Measurements from ENCODE around the gene ATP11A. TPM values are rescaled to one million over a fixed set of nuclear protein-coding genes. Genes with fewer than 3 reads are reported as not detected.

The ATP11A gene
- total RNA-seq, 1 experiment from 2014 or later, result 5.9 TPM

DNA sequence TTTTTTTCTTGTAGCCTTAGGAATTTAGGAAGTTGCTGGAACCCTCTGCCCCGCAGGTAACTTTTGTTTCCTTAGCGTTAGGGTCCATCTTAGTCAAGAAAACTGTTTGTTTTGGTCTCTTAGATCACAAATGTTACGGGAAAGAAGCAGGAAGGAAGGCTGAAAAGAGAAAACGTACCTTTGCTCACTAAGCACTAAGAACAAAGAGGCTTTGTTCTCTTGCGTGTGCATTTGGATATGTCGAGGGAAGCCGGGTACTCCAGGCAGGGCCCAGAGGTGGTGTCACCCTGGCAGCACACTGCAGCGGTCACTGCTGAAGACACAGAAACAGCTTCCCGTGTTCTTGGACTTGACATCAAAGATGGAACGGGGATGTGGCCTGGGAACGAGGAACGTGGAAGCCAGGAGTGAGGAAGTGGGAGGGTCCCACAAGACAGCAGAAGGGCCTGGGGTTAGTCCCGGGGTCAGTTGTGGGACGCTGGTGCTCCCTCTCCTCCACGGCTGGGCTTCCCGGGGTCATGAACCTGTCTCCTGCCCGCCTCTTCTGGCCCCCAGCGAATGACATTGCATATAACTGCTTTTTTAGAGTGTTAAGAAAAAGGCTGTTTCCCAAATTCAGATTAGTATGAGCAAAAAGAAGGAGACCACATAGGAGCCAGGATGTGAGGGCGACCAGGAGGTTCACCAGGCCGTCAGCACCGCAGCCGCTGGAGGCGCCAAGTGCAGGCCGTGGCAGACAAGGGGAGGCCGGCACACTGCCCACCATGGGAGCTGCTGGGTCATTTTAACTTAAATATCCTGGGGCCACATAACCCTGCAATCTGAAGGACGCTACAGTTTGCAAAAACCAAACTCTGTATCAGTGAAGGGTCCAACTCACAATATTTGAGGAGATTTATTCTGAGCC is 31.6 kb downstream of the ATP11A start:
- DNase-seq (ENCODE audit: extremely low read depth, low read depth), result no peak

DNA sequence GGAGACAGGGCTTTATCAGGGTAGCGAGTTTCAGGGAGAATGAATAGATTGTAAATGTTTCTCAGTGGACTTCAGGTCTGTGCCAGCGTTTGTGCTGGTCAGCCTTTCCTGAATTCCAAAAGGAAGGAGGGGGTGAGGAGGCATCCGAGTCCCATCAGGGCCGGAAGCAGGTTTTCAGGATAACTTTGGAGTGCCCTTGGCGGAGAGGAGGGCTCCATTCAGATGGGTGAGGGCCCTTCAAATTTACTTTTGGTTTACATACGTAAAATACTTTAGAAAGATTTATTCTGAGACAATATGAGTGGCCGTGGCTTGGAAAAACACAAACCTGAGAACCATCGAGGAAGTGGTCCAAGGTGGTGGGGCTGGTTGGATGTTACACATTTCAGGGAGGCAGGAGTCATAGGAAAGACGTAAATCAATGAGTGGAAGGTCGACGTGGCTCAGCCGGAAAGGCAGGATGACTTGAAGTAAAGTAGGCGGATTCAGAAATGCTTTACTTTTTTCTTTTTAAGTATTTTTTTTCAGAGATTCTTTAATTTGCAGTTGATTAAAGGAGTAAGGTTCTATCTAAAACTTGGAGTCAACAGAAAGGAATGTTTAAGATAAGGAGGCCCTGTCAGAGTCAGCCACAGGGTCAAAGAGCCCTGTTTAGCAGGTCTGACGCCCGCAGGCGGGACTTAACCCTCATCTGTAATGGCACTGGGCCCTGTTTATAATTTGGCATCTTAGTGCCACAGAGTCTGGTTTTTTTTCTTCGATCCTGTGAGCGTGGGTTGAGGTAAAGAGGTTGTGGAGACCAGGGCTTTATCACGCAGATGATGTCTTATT is 32.8 kb downstream of the ATP11A start:
- no peak for DNase-seq (ENCODE audit: extremely low read depth, low read depth)

GRCh38 chr13:112723771-112724170 is 33.9 kb downstream of the ATP11A start:
- DNase-seq (ENCODE audit: extremely low read depth, low read depth), result no peak

DNA sequence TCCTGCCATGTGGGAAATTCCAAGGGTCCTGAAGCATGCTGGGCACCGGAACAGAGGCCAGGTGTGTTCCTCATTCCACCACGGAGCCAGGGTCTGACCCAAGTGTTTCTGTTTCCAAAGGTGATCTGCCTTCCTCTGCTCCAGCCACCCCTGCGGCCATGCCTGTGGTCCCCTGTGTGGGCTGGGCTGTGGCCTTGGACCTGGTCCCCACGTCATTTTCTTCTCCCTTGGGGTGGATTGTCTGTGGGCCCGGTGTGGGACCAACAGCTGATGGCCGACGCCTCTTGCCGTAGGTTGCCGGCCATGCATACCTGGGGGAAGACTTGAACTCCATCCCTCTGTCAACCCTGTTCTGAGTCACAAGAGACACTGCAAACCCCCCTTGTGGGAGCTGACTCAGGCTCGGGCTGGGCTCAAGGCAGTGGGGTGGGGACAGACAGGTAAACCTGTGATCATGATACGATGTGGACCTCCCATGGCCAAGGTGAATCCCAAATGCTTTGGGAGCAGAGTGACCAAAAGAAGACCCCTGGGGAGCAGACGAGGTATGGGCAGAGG is 35.0 kb downstream of the ATP11A start:
- DNase-seq (ENCODE audit: extremely low read depth, low read depth), result no peak

DNA sequence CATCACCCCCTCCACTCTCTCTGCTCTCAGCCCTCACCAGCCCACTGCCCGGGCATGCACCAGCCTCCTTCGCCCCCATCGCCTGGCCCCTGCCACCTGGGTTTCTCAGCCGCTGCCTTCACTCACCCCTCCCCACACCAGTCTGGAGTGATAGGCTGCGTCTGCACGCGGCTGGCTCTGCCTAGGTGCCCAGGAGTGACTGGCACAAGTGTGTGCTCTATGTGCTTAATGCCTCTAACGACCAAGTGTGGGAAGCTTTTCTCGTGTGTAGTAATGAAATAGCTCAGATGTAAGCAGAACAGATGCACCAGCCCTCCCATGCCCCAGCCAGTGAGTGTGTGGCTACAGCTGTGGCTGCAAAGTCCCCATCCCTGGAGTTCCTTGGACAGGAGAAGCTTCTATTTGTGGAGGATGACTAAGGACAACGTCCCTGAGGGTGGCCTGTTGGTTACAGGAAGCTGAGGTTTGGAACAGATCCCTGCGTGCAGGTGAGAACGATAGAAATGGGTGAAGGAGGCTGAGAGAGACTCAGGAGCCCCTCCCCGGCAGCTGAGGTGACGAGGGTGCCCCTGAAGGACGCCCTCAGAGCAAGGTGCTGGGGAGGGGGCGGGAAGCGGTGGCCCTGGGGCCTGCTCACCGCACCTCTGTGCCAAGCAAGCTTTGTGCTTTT is 35.6 kb downstream of the ATP11A start:
- DNase-seq (ENCODE audit: extremely low read depth, low read depth), result no peak

DNA sequence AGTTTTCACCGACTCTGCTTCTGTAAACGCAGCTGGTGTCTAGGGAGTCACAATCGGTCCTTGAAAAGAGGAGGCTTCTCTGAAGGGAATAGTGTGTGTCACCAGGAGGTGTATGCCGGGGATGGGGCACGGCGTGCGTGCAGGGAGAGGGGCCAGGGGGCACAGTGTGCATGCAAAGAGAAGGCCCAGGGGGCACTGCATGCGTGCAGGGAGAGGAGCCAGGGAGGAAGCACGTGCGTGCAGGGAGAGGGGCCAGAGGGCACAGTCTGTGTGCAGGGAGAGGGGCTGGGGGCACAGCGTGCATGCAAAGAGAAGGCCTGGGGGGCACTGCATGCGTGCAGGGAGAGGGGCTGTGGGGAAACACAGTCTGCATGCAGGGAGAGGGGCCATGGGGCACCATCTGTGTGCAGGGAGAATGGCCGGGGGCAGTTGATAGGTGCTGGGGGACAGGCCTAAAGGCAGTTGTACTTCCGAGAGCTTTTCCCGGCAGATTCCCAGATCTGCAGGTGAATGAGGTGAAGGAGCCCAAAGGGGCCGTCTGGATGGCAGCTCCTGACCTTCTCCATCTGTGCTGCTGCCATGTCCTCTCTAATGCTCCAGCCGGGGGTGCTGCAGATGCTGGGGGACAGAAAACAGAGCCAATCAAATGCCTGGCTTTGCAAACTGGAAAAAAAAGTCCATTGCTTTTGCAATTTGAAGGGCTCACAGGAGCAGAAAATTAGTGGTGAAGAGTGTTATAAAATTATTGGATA is 36.4 kb downstream of the ATP11A start:
- no peak for DNase-seq (ENCODE audit: extremely low read depth, low read depth)

GRCh38 chr13:112727581-112727980 is 37.7 kb downstream of the ATP11A start:
- DNase-seq (ENCODE audit: extremely low read depth, low read depth), result no peak

DNA sequence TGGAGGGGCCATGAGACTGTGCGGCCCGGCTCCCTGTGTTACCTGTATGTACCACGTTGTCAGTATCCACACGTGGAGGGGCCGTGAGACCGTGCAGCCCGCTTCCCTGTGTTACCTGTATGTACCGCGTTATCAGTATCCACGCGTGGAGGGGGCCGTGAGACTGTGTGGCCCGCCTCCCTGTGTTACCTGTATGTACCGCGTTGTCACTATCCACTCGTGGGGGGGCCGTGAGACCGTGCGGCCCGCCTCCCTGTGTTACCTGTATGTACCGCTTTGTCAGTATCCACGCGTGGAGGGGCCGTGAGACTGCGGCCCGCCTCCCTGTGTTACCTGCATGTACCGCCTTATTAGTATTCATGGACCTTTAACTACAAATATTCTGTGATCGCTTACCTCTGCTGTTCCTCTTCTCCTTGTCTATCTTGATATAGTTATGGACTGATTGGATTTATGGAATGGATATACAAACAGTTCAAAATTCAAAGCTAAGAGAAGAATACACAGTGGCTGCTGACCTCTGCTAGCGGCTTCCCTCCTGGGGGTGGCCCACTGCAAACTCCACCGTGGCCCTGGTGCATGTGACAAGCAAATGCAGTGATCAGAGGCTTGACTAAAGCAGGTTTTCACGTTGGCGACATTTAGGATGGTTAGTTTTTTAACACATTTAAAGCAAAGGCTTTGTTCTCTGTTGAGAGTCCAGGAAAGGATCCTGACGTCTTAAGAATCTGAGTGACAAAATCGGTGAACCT is 38.7 kb downstream of the ATP11A start:
- DNase-seq (ENCODE audit: extremely low read depth, low read depth), result no peak

- DNase-seq (ENCODE audit: extremely low read depth, low read depth), result no peak
Observed at GRCh38 chr13:112729408-112729807, 39.6 kb downstream of the ATP11A start.

- no peak for DNase-seq (ENCODE audit: extremely low read depth, low read depth)
Observed at GRCh38 chr13:112730157-112730671, 40.4 kb downstream of the ATP11A start.

DNA sequence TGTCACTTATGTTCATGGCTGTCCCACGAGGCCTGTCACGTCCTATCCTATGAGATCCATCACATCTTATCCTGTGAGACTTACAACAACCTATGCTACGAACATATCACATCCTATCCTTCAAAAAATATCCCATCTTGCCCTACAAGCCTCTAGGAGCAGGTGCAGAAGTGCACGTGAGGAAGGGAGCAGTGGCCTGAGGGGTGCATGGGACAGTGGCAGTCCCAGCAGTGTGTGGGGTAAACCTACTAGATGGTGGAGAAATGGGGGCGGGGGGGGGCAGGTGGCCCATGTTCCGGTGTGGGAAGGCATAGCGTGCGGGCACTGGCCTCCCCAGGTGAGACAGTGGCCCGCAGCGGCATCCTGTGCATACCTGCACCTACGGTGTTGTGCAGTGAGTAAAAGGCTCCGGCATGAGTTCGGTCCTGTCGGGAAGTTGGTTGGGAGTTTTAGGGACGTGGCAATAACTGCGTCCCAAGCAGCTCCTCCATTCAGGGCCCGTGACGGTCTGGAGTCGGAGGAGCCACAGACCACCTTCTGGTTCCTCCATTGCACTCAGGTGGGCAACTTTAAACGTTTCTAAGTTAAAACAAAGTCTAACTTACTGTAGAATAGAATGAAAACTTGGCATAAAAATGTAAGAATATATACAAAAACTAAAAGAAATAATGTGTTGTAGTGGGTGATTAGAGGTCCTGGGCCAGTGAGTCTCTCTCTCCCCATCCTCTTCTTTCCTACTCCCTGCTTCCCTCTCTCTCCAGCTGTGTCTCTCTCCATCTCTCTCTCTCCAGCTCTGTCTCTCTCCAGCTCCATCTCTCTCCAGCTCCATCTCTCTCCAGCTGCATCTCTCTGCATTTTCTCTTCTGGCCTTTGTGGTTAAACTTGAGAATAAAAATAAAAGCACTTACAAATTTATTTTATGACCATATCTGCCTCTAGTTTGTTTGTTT is 42.1 kb downstream of the ATP11A start:
- no peak for DNase-seq (ENCODE audit: extremely low read depth, low read depth)

- DNase-seq (ENCODE audit: extremely low read depth, low read depth), result no peak
Observed at GRCh38 chr13:112732679-112733078, 42.8 kb downstream of the ATP11A start.

- no peak for DNase-seq (ENCODE audit: extremely low read depth, low read depth)
Observed at GRCh38 chr13:112733112-112733511, 43.3 kb downstream of the ATP11A start.

DNA sequence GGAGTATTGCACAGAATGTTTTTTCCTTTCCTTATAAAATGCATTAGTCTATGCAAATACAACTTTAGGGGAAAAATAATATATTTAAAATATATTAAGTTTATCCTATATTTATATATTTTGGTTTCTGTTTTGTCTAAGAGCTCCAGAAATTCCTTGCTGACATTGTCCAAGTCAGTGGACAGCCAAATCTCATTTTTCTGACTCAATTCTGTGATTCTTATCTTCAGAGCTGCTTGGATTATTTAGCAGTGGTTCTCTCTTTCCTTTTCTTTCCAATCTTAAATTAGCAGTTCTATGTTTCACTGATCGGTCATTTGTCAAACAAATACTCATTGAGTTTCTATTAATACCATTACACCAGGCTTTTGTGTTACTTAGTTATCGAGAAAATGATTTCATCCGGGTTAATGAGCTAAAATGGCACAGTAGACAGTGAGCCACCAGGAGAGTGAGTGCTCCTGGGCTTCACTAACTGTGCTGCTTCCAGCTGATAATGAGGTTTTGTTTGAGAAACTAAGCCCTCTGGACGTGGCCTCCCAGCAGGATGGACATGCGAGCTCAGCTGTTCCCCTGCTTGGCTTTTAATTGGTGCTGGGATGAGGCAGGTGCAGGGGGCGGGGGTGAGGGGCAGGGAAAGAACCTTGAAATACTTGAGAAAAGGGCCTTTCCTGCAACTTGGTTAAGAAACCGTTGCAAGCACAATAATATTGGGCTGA is 44.0 kb downstream of the ATP11A start:
- DNase-seq (ENCODE audit: extremely low read depth, low read depth), result no peak

GRCh38 chr13:112734696-112735547 is 45.1 kb downstream of the ATP11A start:
- DNase-seq (ENCODE audit: extremely low read depth, low read depth), result no peak

GRCh38 chr13:112735791-112736190 is 46.0 kb downstream of the ATP11A start:
- DNase-seq (ENCODE audit: extremely low read depth, low read depth), result no peak

Measured in NCI-H460 (cell line).